Neuronal stem cell (in vitro differentiated cells): Measurements from ENCODE around the gene TSC22D3.

Source experiments
- DNase-seq: peaks from one replicate; pipeline ENCODE4 v3.0.0-alpha.2; 2013; ENCODE audit warnings: low spot score
- H2AFZ ChIP-seq: one replicate; pipeline ENCODE4 v1.6.1; 2013; ENCODE audit warnings: mild to moderate bottlenecking, low read length, inconsistent platforms
- H2AK5ac ChIP-seq: 2 replicates; pipeline ENCODE4 v1.6.1; 2013; ENCODE audit warnings: low read depth, mild to moderate bottlenecking, inconsistent platforms, low read length, moderate library complexity, mixed read lengths
- H2BK120ac ChIP-seq: 2 replicates; pipeline ENCODE4 v1.6.1; 2013; ENCODE audit warnings: low read depth, mild to moderate bottlenecking, inconsistent platforms, low read length, moderate library complexity, mixed read lengths
- H2BK12ac ChIP-seq: one replicate; pipeline ENCODE4 v1.6.1; 2013; ENCODE audit warnings: low read length, inconsistent platforms
- H2BK15ac ChIP-seq: 2 replicates; pipeline ENCODE4 v1.6.1; 2013; ENCODE audit warnings: mild to moderate bottlenecking, low read length, inconsistent platforms, mixed read lengths
- H2BK5ac ChIP-seq: one replicate; pipeline ENCODE4 v1.6.1; 2013; ENCODE audit warnings: inconsistent platforms, mild to moderate bottlenecking, low read length, moderate library complexity
- H3K14ac ChIP-seq: one replicate; pipeline ENCODE4 v1.6.1; 2013; ENCODE audit warnings: low read length, inconsistent platforms
- H3K18ac ChIP-seq: 2 replicates; pipeline ENCODE4 v1.6.1; 2013; ENCODE audit warnings: low read length, inconsistent platforms
- H3K23ac ChIP-seq: 2 replicates; pipeline ENCODE4 v1.6.1; 2013; ENCODE audit warnings: low read depth, mild to moderate bottlenecking, mixed read lengths, low read length, inconsistent platforms; ENCODE audit not compliant: poor library complexity
- H3K27ac ChIP-seq: replicated peaks from 3 replicates; pipeline ENCODE4 v1.5.1; 2013; ENCODE audit warnings: low read length, inconsistent platforms
- H3K27me3 ChIP-seq, 3 experiments: 2 replicates each; pipeline ENCODE4 v1.6.1; 2013; ENCODE audit warnings: low read length in 3 of 3, mild to moderate bottlenecking in 2 of 3, inconsistent platforms in 1 of 3, low read depth in 1 of 3, mixed read lengths in 1 of 3, moderate library complexity in 1 of 3; ENCODE audit not compliant: control insufficient read depth in 3 of 3, insufficient read depth in 3 of 3
- H3K36me3 ChIP-seq, 2 donors: replicated peaks in 1 of 2; 2 replicates each; pipeline ENCODE4 v1.6.1; 2013; ENCODE audit warnings: low read length in 2 of 2; ENCODE audit not compliant: control insufficient read depth in 2 of 2, insufficient read depth in 2 of 2
- H3K4ac ChIP-seq: 2 replicates; pipeline ENCODE4 v1.6.1; 2013; ENCODE audit warnings: inconsistent platforms, mild to moderate bottlenecking, low read length, moderate library complexity
- H3K4me1 ChIP-seq, 2 donors: 1 replicate in 1 of 2; 2 replicates in 1 of 2; pipeline ENCODE4 v1.6.1; 2013; ENCODE audit warnings: low read length in 2 of 2, low read depth in 1 of 2; ENCODE audit not compliant: control insufficient read depth in 2 of 2, insufficient read depth in 1 of 2
- H3K4me2 ChIP-seq: one replicate; pipeline ENCODE4 v1.6.1; 2013; ENCODE audit warnings: mild to moderate bottlenecking, low read length, inconsistent platforms; ENCODE audit not compliant: insufficient read depth, poor library complexity, severe bottlenecking
- H3K4me3 ChIP-seq, 2 donors: 2 replicates each; pipeline ENCODE4 v1.5.1; 2013; ENCODE audit warnings: low read length in 2 of 2, mild to moderate bottlenecking in 2 of 2, inconsistent platforms in 1 of 2, moderate library complexity in 1 of 2
- H3K79me1 ChIP-seq: one replicate; pipeline ENCODE4 v1.6.1; 2013; ENCODE audit warnings: low read depth, mild to moderate bottlenecking, inconsistent platforms, low read length, moderate library complexity
- H3K9ac ChIP-seq: one replicate; pipeline ENCODE4 v1.6.1; 2013; ENCODE audit warnings: mild to moderate bottlenecking, low read depth, low read length, inconsistent platforms; ENCODE audit not compliant: poor library complexity
- H3K9me3 ChIP-seq, 2 donors: replicated peaks in 1 of 2; 2 replicates each; pipeline versions ENCODE3 to v1.6.1; 2013; ENCODE audit warnings: low read length in 2 of 2, mild to moderate bottlenecking in 2 of 2, inconsistent platforms in 1 of 2, low read depth in 1 of 2, mixed read lengths in 1 of 2, moderate library complexity in 1 of 2; ENCODE audit not compliant: control insufficient read depth in 2 of 2, insufficient read depth in 1 of 2
- H4K8ac ChIP-seq: one replicate; pipeline ENCODE4 v1.6.1; 2013; ENCODE audit warnings: low read depth, mild to moderate bottlenecking, inconsistent platforms, low read length, moderate library complexity
- H4K91ac ChIP-seq: one replicate; pipeline ENCODE4 v1.6.1; 2013; ENCODE audit warnings: low read length, low read depth, mild to moderate bottlenecking, inconsistent platforms; ENCODE audit not compliant: poor library complexity
- WGBS, 2 donors: extraction: QIAGEN DNeasy Blood & Tissue Kit; methylation state at CpG; one replicate each; pipeline ENCODE4 v1.1.7; 2013; ENCODE audit warnings: missing lambda C conversion rate in 2 of 2, mixed read lengths in 1 of 2; ENCODE audit not compliant: insufficient read length in 2 of 2, insufficient replicate concordance in 1 of 2; ENCODE audit errors: extremely low coverage in 2 of 2; 5-methylcytosine and 5-hydroxymethylcytosine counted together

Gene TSC22D3

GRCh38 chrX:107726816-107727534 lies 48.6 kb downstream of the TSC22D3 start:
- H3K4me2 ChIP-seq = no peak overlapping the region
- H2AFZ ChIP-seq = no peak overlapping the region
- peaks cover 0 to 6% of the 10 kb centered on the region in 2 donors for H3K4me1 ChIP-seq
- DNase-seq = no peak
- no peak overlapping the region for H2BK15ac ChIP-seq
- H3K4ac ChIP-seq = no peak overlapping the region
- no peak overlapping the region for H3K27ac ChIP-seq
- no peak overlapping the region for H3K18ac ChIP-seq
- no peak overlapping the region for H3K23ac ChIP-seq
- H4K91ac ChIP-seq = no peak overlapping the region
- no peak overlapping the region for H3K9ac ChIP-seq
- H3K79me1 ChIP-seq = no peaks in the 10 kb centered on the region
- no peaks in the 10 kb centered on the region for H3K36me3 ChIP-seq
- H2AK5ac ChIP-seq = no peak overlapping the region
- no peak overlapping the region for H3K14ac ChIP-seq
- no peaks in the 10 kb centered on the region for H3K9me3 ChIP-seq
- no CpG with 5 or more reads among the region's 9 CpGs for WGBS, 2 donors
- no peak overlapping the region for H2BK5ac ChIP-seq
- no peak overlapping the region for H2BK120ac ChIP-seq
- H3K27me3 ChIP-seq = peaks cover 0 to 22% (median 0%) of the 10 kb centered on the region in 3 experiments
- H4K8ac ChIP-seq = no peak overlapping the region
- H2BK12ac ChIP-seq = no peak overlapping the region
- H3K4me3 ChIP-seq = no peak overlapping the region

DNA sequence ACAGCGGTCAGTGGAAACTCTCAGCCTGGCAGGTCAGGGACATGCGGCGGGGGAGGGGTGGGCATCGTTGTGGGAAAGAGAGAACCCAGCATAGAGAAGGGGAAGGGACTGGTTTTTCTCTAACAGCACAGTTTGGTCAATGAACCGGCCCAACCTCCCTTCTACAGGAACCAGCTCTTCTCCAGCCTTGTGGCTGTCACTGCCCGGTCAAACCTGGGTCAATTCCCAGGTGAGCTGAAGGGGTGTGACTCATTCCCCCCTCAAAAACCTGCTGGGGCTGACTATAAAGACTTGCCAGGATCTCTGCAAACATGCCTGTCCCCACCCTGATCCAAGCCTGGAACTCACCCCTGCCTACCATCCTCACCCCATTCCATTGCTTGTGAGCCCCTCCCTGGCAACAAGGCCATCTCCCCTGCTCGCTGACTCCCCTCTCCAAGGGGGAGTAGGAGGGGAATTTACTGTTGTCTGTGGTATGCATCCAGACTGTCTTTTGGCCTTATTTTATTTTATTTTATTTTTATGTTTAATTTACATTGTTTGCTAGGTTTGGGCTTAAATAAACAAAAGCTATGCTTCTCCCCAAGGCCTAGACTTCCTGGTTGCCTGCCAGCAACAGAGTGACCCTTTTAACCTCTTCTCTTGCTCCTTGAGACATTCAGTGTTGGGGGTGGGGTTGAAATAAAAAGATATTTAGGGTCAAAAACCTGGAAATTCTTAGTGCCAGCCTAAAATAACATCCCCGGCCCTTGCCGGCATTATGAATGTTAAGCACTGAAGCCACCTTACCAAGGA lies 49.6 kb downstream of the TSC22D3 start:
- WGBS, 2 donors = no CpG with 5 or more reads among the region's 9 CpGs
- Histone ChIP-seq H3K9me3 (no peaks in the 10 kb centered on the region), H2BK5ac (no peak overlapping the region), H2BK120ac (no peak overlapping the region), H3K9ac (no peak overlapping the region), H2AK5ac (no peak overlapping the region), H3K18ac (no peak overlapping the region), H3K4me2 (no peak overlapping the region), H3K4ac (no peak overlapping the region), H4K8ac (no peak overlapping the region), H3K27me3 (peaks cover 0 to 26% (median 0%) of the 10 kb centered on the region in 3 experiments), H3K4me3 (no peak overlapping the region), H3K79me1 (no peaks in the 10 kb centered on the region), H3K14ac (no peak overlapping the region), H3K23ac (no peak overlapping the region), H3K27ac (no peak overlapping the region), H2BK15ac (no peak overlapping the region), H2BK12ac (no peak overlapping the region), H3K36me3 (no peaks in the 10 kb centered on the region), H4K91ac (no peak overlapping the region), H3K4me1 (peaks cover 0 to 4% of the 10 kb centered on the region in 2 donors), H2AFZ (no peak overlapping the region)
- DNase-seq = no peak

DNA sequence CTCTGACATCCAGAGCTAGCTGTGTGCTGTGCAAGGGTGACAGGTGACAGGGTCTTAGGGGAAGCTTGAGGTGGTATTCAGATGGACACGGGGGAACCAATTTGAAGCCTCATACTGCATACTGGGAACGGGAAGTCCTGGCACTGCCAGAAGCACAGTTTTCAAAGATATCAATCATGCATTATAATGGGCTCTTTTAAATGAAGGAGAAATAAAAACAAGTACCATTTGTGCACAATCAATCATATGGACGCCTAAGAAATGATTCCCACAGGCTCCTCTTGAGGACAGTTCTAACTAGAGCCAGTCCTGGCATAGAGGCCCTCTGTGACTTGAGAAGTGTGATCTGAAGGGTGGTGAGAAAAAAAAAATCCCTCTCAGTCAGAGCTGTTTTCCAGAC lies 50.9 kb downstream of the TSC22D3 start:
- no peak overlapping the region for H4K8ac ChIP-seq
- no peaks in the 10 kb centered on the region for H3K36me3 ChIP-seq
- H2BK15ac ChIP-seq = no peak overlapping the region
- H3K4ac ChIP-seq = no peak overlapping the region
- H3K27ac ChIP-seq = no peak overlapping the region
- H3K14ac ChIP-seq = no peak overlapping the region
- DNase-seq = no peak
- no peak overlapping the region for H3K4me2 ChIP-seq
- no peak overlapping the region for H2AFZ ChIP-seq
- no peak overlapping the region for H3K23ac ChIP-seq
- H3K79me1 ChIP-seq = no peaks in the 10 kb centered on the region
- no peak overlapping the region for H3K4me3 ChIP-seq
- peaks cover 0 to 26% (median 0%) of the 10 kb centered on the region in 3 experiments for H3K27me3 ChIP-seq
- H2BK5ac ChIP-seq = no peak overlapping the region
- no peaks in the 10 kb centered on the region for H3K9me3 ChIP-seq
- H3K4me1 ChIP-seq = no peaks in the 10 kb centered on the region
- no peak overlapping the region for H2BK120ac ChIP-seq
- no peak overlapping the region for H3K9ac ChIP-seq
- no peak overlapping the region for H3K18ac ChIP-seq
- no CpG with 5 or more reads among the region's 3 CpGs for WGBS, 2 donors
- H4K91ac ChIP-seq = no peak overlapping the region
- H2AK5ac ChIP-seq = no peak overlapping the region
- H2BK12ac ChIP-seq = no peak overlapping the region

GRCh38 chrX:107723511-107723910 lies 52.1 kb downstream of the TSC22D3 start:
- Histone ChIP-seq H3K18ac (no peak overlapping the region), H2AK5ac (no peak overlapping the region), H3K27me3 (peaks cover 0 to 26% (median 0%) of the 10 kb centered on the region in 3 experiments), H3K9ac (no peak overlapping the region), H2AFZ (no peak overlapping the region), H3K4ac (no peak overlapping the region), H3K27ac (no peak overlapping the region), H3K4me1 (no peaks in the 10 kb centered on the region), H4K91ac (no peak overlapping the region), H4K8ac (no peak overlapping the region), H2BK120ac (no peak overlapping the region), H3K23ac (no peak overlapping the region), H3K9me3 (no peaks in the 10 kb centered on the region), H2BK5ac (no peak overlapping the region), H3K79me1 (no peaks in the 10 kb centered on the region), H2BK12ac (no peak overlapping the region), H3K36me3 (no peaks in the 10 kb centered on the region), H2BK15ac (no peak overlapping the region), H3K4me2 (no peak overlapping the region), H3K14ac (no peak overlapping the region), H3K4me3 (no peak overlapping the region)
- no peak for DNase-seq
- WGBS, 2 donors = no CpG with 5 or more reads among the region's 4 CpGs
